Measurements from ENCODE around the gene YES1.

YES1 gene

GRCh38 chr18:681985-682384 is 130.1 kb downstream of the YES1 start:
- DNase-seq = no peak

- no peak for DNase-seq
Measured at GRCh38 chr18:680392-680791, 131.7 kb downstream of the YES1 start.

GRCh38 chr18:679516-679915 is 132.5 kb downstream of the YES1 start:
- DNase-seq = no peak

GRCh38 chr18:678482-679182 is 133.4 kb downstream of the YES1 start:
- DNase-seq = no peak

- no peak for DNase-seq
Measured at GRCh38 chr18:677951-678381, 134.1 kb downstream of the YES1 start.

GRCh38 chr18:677145-677544 is 134.9 kb downstream of the YES1 start:
- DNase-seq = no peak

GRCh38 chr18:676736-677135 is 135.3 kb downstream of the YES1 start:
- no peak for DNase-seq

- no peak for DNase-seq
Measured at GRCh38 chr18:676069-676468, 136.0 kb downstream of the YES1 start.

- DNase-seq = no peak
Measured at GRCh38 chr18:675307-675706, 136.7 kb downstream of the YES1 start.

GRCh38 chr18:673769-674168 is 138.3 kb downstream of the YES1 start:
- DNase-seq = no peak

- no peak for DNase-seq
Measured at GRCh38 chr18:673317-673716, 138.7 kb downstream of the YES1 start.

All from cerebellar nuclear complex (tissue), 1 donor.